Esophagus squamous epithelium (tissue), 5 donors: Measurements from ENCODE around the gene MRPS27. TPM values are rescaled to one million over a fixed set of nuclear protein-coding genes. Genes with fewer than 3 reads are reported as not detected.

Experiments
- DNase-seq: peaks from one replicate; lab custom pipeline; 2025; lab: John Stamatoyannopoulos, UW
- H3K27ac ChIP-seq, 4 donors: fragments of 200-600 bp; sonication (generic); one replicate each; pipeline ENCODE4 v1.5.1; 2016 to 2019; ENCODE audit warnings: mild to moderate bottlenecking in 1 of 4
- H3K27me3 ChIP-seq, 4 donors: fragments of 200-600 bp; sonication (generic); 1 replicate in 3 of 4; 2 replicates in 1 of 4; pipeline versions ENCODE4 v1.5.1 to v1.6.0; 2017 to 2021; ENCODE audit warnings: antibody characterized with exemption in 1 of 4
- H3K36me3 ChIP-seq, 3 donors: fragments of 200-600 bp; sonication (generic); one replicate each; pipeline ENCODE4 v1.5.1; 2016 to 2019
- H3K4me1 ChIP-seq, 3 donors: fragments of 200-600 bp; sonication (generic); one replicate each; pipeline ENCODE4 v1.5.1; 2017 to 2019
- H3K4me3 ChIP-seq, 4 donors: fragments of 200-600 bp; sonication (generic); 1 replicate in 3 of 4; 2 replicates in 1 of 4; pipeline ENCODE4 v1.5.1; 2016 to 2019; ENCODE audit warnings: mild to moderate bottlenecking in 2 of 4, moderate library complexity in 1 of 4
- H3K9me3 ChIP-seq, 3 donors: fragments of 200-600 bp; sonication (generic); one replicate each; pipeline ENCODE4 v1.5.1; 2016 to 2019
- CTCF ChIP-seq, 6 experiments: fragments of 450-650 bp in 4 of 6; fragments of 200-600 bp in 2 of 6; sonication (generic) in 2 of 6; IDR thresholded peaks; one replicate each; pipeline ENCODE4 v1.5.1; 2016 to 2019; ENCODE audit warnings: antibody characterized with exemption in 6 of 6, mild to moderate bottlenecking in 4 of 6, moderate library complexity in 4 of 6
- POLR2A ChIP-seq, 4 donors: fragments of 450-650 bp; IDR thresholded peaks; one replicate each; pipeline ENCODE4 v1.6.1; 2017; ENCODE audit warnings: antibody characterized with exemption in 4 of 4, mild to moderate bottlenecking in 4 of 4, moderate library complexity in 3 of 4
- WGBS, 2 donors: methylation state at CpG; one replicate each; pipeline ENCODE4 v1.1.5; 2018; 5-methylcytosine and 5-hydroxymethylcytosine counted together
- intact Hi-C: fragments of 100-400 bp; cut with DNase I; formaldehyde crosslinking; loops from one replicate; pipeline ENCODE4 v1.15.0; 2022
- total RNA-seq, 4 donors: library from RNA; depleted of rRNA; stranded (reverse); fragments of >200 nt; gene quantifications; one replicate each; pipeline ENCODE4 v1.1.0, GENCODE V29; 2016
- donor health status: DM: yes; HTN: yes; CAD: no.

Gene MRPS27
- total RNA-seq, 4 donors from 2014 or later: 33.7 to 60.0 (median 53.9) TPM

GRCh38 chr5:72191404-72191803 is 128.6 kb downstream of the MRPS27 start:
- no peak for TF ChIP-seq CTCF (IDR thresholded peaks at IDR 0.05)
- TF ChIP-seq POLR2A (IDR thresholded peaks at IDR 0.05): no peak
- Histone ChIP-seq H3K27me3 (peaks cover 0 to 12% (median 0%) of the 10 kb centered on the region in 4 donors), H3K4me1 (peaks cover 0 to 12% (median 0%) of the 10 kb centered on the region in 3 donors), H3K4me3 (no peak overlapping the region), H3K27ac (no peak overlapping the region), H3K36me3 (peaks cover 0 to 13% (median 0%) of the 10 kb centered on the region in 3 donors), H3K9me3 (no peaks in the 10 kb centered on the region)
- WGBS, 2 donors: 72 to 74% methylated on average over 3 of the region's 3 CpGs
- DNase-seq: no peak
- intact Hi-C loops: no loop called here

DNA sequence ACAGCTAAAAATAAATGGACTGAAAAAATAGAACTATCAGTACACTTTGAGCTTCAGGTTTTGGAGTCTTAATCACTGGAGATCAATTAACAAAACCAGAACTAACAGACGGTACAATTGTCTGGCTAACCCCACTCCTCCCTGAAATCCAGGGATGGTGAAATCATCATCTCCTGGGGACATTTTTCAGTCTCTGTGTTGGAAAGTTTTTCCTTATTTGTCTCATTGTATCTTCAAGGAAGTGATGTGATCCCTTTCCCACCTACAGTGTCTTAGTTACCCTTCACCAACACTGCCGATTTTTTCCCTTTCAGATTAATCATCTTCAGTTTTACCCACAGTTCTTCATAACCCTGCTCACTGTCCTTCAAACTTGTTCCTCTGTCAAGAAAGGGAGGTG is 130.9 kb downstream of the MRPS27 start:
- H3K27me3 ChIP-seq: no peaks in the 10 kb centered on the region
- no peak for DNase-seq
- H3K27ac ChIP-seq: no peak overlapping the region
- H3K4me3 ChIP-seq: no peak overlapping the region
- H3K9me3 ChIP-seq: no peaks in the 10 kb centered on the region
- intact Hi-C loops: no loop called here
- H3K4me1 ChIP-seq: peaks cover 0 to 25% (median 0%) of the 10 kb centered on the region in 3 donors
- 86 to 97% methylated on average over 2 of the region's 2 CpGs for WGBS, 2 donors
- peaks cover 0 to 4% (median 0%) of the 10 kb centered on the region in 3 donors for H3K36me3 ChIP-seq
- no peak for TF ChIP-seq CTCF (IDR thresholded peaks at IDR 0.05)
- TF ChIP-seq POLR2A (IDR thresholded peaks at IDR 0.05): no peak

DNA sequence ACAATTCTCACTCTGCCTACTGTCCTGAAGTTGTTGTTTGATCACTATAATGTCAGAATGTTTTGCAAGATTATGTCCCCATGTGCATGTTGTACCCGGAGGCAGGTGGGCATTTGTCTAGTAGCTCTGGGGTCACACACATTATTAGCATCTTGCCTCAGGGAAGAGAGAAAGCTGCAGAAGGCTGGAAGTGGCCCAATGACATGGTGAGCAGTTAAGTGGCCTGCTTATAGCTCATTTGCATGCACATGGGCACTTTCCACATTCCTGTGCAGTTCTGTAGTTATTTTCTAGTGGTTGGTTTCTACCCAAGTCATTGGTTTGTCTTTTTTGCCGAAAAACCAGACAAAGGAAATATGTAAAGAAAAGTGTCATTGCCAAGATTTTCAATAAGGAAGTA is 131.9 kb downstream of the MRPS27 start:
- Histone ChIP-seq H3K27ac (no peak overlapping the region), H3K4me3 (no peak overlapping the region), H3K27me3 (no peaks in the 10 kb centered on the region), H3K36me3 (no peaks in the 10 kb centered on the region), H3K9me3 (no peaks in the 10 kb centered on the region), H3K4me1 (peaks cover 0 to 25% (median 0%) of the 10 kb centered on the region in 3 donors)
- no peak for TF ChIP-seq POLR2A (IDR thresholded peaks at IDR 0.05)
- TF ChIP-seq CTCF (IDR thresholded peaks at IDR 0.05): no peak
- 80 to 83% methylated on average over 2 of the region's 2 CpGs for WGBS, 2 donors
- DNase-seq: no peak
- intact Hi-C loops: no loop called here

DNA sequence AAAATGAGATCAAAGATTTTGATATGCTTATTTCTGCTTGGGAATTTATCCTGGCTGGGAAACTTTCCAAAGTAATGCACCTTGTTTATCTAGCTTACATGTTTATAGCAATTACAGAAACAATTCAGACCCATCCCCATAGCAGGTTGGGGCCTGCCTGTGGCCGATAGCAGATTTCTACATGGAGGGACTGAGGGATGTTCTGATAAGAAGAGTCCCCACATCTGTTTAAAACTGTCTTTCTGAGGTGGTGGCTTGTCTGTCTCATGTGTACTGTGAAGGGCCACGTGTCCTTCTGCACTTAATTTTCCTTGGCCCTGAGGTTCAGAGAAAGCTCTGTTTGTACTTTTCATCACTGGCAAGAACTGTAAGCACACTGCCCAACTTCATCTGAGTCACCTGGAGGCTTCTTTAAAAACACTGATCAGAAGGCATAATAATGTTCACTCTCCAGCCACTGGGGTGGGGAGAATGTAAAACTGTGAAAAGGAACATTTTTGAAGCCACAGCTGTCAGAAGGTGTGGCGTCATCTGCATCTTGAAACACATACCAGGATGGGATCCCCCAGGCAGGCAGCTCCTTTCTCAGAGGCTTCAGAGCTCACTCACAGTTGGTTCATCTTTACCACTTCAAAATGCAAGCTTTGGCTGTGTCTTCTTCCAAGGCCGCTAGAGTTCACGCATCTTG is 132.5 kb downstream of the MRPS27 start:
- H3K4me1 ChIP-seq: peaks cover 0 to 25% (median 0%) of the 10 kb centered on the region in 3 donors
- no peaks in the 10 kb centered on the region for H3K9me3 ChIP-seq
- TF ChIP-seq POLR2A (IDR thresholded peaks at IDR 0.05) (no peak), CTCF (IDR thresholded peaks at IDR 0.05) (no peak)
- H3K27ac ChIP-seq: no peak overlapping the region
- no peak for DNase-seq
- intact Hi-C loops: no loop called here
- no peaks in the 10 kb centered on the region for H3K27me3 ChIP-seq
- H3K4me3 ChIP-seq: no peak overlapping the region
- H3K36me3 ChIP-seq: no peaks in the 10 kb centered on the region
- 55 to 84% methylated on average over 3 to 5 of the region's 5 CpGs for WGBS, 2 donors

- H3K4me1 ChIP-seq: peaks cover 0 to 25% (median 0%) of the 10 kb centered on the region in 3 donors
- no peak overlapping the region for H3K27ac ChIP-seq
- WGBS, 2 donors: 80 to 89% methylated on average over 7 to 9 of the region's 10 CpGs
- H3K36me3 ChIP-seq: no peaks in the 10 kb centered on the region
- TF ChIP-seq CTCF (IDR thresholded peaks at IDR 0.05) (no peak), POLR2A (IDR thresholded peaks at IDR 0.05) (no peak)
- no peaks in the 10 kb centered on the region for H3K9me3 ChIP-seq
- intact Hi-C loops: no loop called here
- H3K27me3 ChIP-seq: peaks cover 0 to 3% (median 0%) of the 10 kb centered on the region in 4 donors
- DNase-seq: no peak
- no peak overlapping the region for H3K4me3 ChIP-seq
These were observed 134.3 kb downstream of the MRPS27 start for GRCh38 chr5:72185496-72186329.
